WTC11 (cell line): ENCODE results near the gene OR56A5. TPM values are rescaled to one million over a fixed set of nuclear protein-coding genes. Genes with fewer than 3 reads are reported as not detected.

ENCODE experiments used
- ATAC-seq: fragments of 200-7000 bp; cut with Tn5 transposase; 2 replicates; pipeline ENCODE4 v1.10.0; 2021; ENCODE audit warnings: mild to moderate bottlenecking, moderate library complexity
- CTCF ChIA-PET: fragments of 300-600 bp; sonication (Branson Sonifier 250); formaldehyde crosslinking; loops from one replicate; lab custom pipeline; 2021; ENCODE audit warnings: antibody characterized with exemption; lab: Charles Lee
- POLR2A ChIA-PET: fragments of 350-600 bp; sonication (Branson Sonifier 250); formaldehyde crosslinking; loops from one replicate; lab custom pipeline; 2021; ENCODE audit warnings: antibody characterized with exemption; lab: Charles Lee
- DNase-seq: peaks from one replicate; pipeline ENCODE4 v3.0.0; 2021; ENCODE audit warnings: low spot score
- H3K27ac Mint-ChIP-seq: 2 replicates; pipeline ENCODE4 v1.8.0; 2021; ENCODE audit warnings: mixed read lengths
- H3K27me3 Mint-ChIP-seq: 2 replicates; pipeline ENCODE4 v1.8.0; 2021; ENCODE audit warnings: low read depth, mild to moderate bottlenecking, moderate library complexity, mixed read lengths
- H3K36me3 Mint-ChIP-seq: 2 replicates; pipeline ENCODE4 v1.8.0; 2021; ENCODE audit warnings: mixed read lengths
- H3K4me1 Mint-ChIP-seq: 2 replicates; pipeline ENCODE4 v1.8.0; 2022; ENCODE audit warnings: mixed read lengths
- H3K4me3 Mint-ChIP-seq: 2 replicates; pipeline ENCODE4 v1.8.0; 2021; ENCODE audit warnings: mild to moderate bottlenecking, moderate library complexity, mixed read lengths
- H3K9me3 Mint-ChIP-seq: 2 replicates; pipeline ENCODE4 v1.8.0; 2021; ENCODE audit warnings: mixed read lengths
- ELF4 ChIP-seq: sonication (generic); formaldehyde crosslinking; IDR thresholded peaks from 2 replicates; pipeline ENCODE4 v1.8.1; 2022; ENCODE audit warnings: low read depth, mild to moderate bottlenecking, moderate library complexity, missing genetic modification reagents
- EMX1 ChIP-seq: fragments of 250-450 bp; sonication (Bioruptor Pico); IDR thresholded peaks from 2 replicates; pipeline ENCODE4 v1.8.0; 2021; ENCODE audit warnings: mild to moderate bottlenecking
- ETV6 ChIP-seq: sonication (generic); formaldehyde crosslinking; IDR thresholded peaks from 2 replicates; pipeline ENCODE4 v1.8.1; 2022; ENCODE audit warnings: mild to moderate bottlenecking, missing genetic modification reagents
- OVOL2 ChIP-seq: fragments of 250-450 bp; sonication (Bioruptor Pico); IDR thresholded peaks from 2 replicates; pipeline ENCODE4 v1.9.0; 2021; ENCODE audit warnings: mild to moderate bottlenecking, borderline replicate concordance
- SMAD3 ChIP-seq: sonication (generic); formaldehyde crosslinking; IDR thresholded peaks from 2 replicates; pipeline ENCODE4 v1.8.0; 2022; ENCODE audit warnings: missing genetic modification reagents, mild to moderate bottlenecking, borderline replicate concordance
- SOX15 ChIP-seq: fragments of 250-450 bp; sonication (Bioruptor Pico); IDR thresholded peaks from 2 replicates; pipeline ENCODE4 v1.9.0; 2021; ENCODE audit warnings: mild to moderate bottlenecking
- STAT6 ChIP-seq: sonication (generic); formaldehyde crosslinking; conservative IDR thresholded peaks from 2 replicates; pipeline ENCODE4 v1.8.1; 2023; ENCODE audit warnings: mild to moderate bottlenecking, low read depth, missing genetic modification reagents, moderate library complexity
- TCF7 ChIP-seq: sonication (generic); formaldehyde crosslinking; IDR thresholded peaks from 2 replicates; pipeline ENCODE4 v1.8.0; 2022; ENCODE audit warnings: mild to moderate bottlenecking, low read depth, missing genetic modification reagents, moderate library complexity
- ZBTB43 ChIP-seq: sonication (generic); formaldehyde crosslinking; IDR thresholded peaks from 2 replicates; pipeline ENCODE4 v1.8.1; 2023; ENCODE audit warnings: mild to moderate bottlenecking, missing genetic modification reagents
- ZNF232 ChIP-seq: sonication (generic); formaldehyde crosslinking; IDR thresholded peaks from 2 replicates; pipeline ENCODE4 v1.8.0; 2022; ENCODE audit warnings: mild to moderate bottlenecking, missing genetic modification reagents
- ZNF281 ChIP-seq: sonication (generic); formaldehyde crosslinking; IDR thresholded peaks from 2 replicates; pipeline ENCODE4 v1.8.0; 2023; ENCODE audit warnings: mild to moderate bottlenecking, missing genetic modification reagents
- ZNF317 ChIP-seq: sonication (generic); formaldehyde crosslinking; IDR thresholded peaks from 2 replicates; pipeline ENCODE4 v1.8.1; 2023; ENCODE audit warnings: low read depth, mild to moderate bottlenecking, moderate library complexity, missing genetic modification reagents, borderline replicate concordance
- ZNF671 ChIP-seq: fragments of 250-450 bp; sonication (Bioruptor Pico); IDR thresholded peaks from 2 replicates; pipeline ENCODE4 v1.8.0; 2021; ENCODE audit warnings: mild to moderate bottlenecking
- total RNA-seq: library from RNA; stranded (reverse); gene quantifications from 3 replicates; pipeline ENCODE4 v1.2.3, GENCODE V29; 2021
- TF ChIP-seq, protein P1 (sequence below): sonication (generic); formaldehyde crosslinking; IDR thresholded peaks from 2 replicates; pipeline ENCODE4 v1.8.1; 2022; ENCODE audit warnings: missing genetic modification reagents, borderline replicate concordance
- TF ChIP-seq, protein P2 (sequence below): sonication (generic); formaldehyde crosslinking; IDR thresholded peaks from 2 replicates; pipeline ENCODE4 v1.8.1; 2022; ENCODE audit warnings: low read depth, mild to moderate bottlenecking, moderate library complexity, missing genetic modification reagents, borderline replicate concordance
- TF ChIP-seq, protein P3 (sequence below): fragments of 250-450 bp; sonication (Bioruptor Pico); IDR thresholded peaks from 2 replicates; pipeline ENCODE4 v2.1.2; 2022; ENCODE audit warnings: mild to moderate bottlenecking, moderate library complexity
- TF ChIP-seq, protein P4 (sequence below): sonication (generic); formaldehyde crosslinking; IDR thresholded peaks from 2 replicates; pipeline ENCODE4 v1.8.1; 2023; ENCODE audit warnings: mild to moderate bottlenecking, missing genetic modification reagents, moderate library complexity

Gene OR56A5
- total RNA-seq, 1 experiment from 2014 or later, result not detected

- TF ChIP-seq EMX1 (CRISPR knock-in tag) (no peak), ZNF281 (CRISPR knock-in tag) (no peak), OVOL2 (CRISPR knock-in tag) (no peak), TCF7 (CRISPR knock-in tag) (no peak), ZBTB43 (CRISPR knock-in tag) (no peak), SMAD3 (CRISPR knock-in tag) (no peak), ETV6 (CRISPR knock-in tag) (no peak), STAT6 (CRISPR knock-in tag) (no peak), SOX15 (CRISPR knock-in tag) (no peak)
- TF ChIP-seq, protein P1, sequence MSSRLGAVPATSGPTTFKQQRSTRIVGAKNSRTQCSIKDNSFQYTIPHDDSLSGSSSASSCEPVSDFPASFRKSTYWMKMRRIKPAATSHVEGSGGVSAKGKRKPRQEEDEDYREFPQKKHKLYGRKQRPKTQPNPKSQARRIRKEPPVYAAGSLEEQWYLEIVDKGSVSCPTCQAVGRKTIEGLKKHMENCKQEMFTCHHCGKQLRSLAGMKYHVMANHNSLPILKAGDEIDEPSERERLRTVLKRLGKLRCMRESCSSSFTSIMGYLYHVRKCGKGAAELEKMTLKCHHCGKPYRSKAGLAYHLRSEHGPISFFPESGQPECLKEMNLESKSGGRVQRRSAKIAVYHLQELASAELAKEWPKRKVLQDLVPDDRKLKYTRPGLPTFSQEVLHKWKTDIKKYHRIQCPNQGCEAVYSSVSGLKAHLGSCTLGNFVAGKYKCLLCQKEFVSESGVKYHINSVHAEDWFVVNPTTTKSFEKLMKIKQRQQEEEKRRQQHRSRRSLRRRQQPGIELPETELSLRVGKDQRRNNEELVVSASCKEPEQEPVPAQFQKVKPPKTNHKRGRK (CRISPR knock-in tag), result no peak
Observed at GRCh38 chr11:6012035-6012668, 43.9 kb upstream of the OR56A5 start (continued).

DNA sequence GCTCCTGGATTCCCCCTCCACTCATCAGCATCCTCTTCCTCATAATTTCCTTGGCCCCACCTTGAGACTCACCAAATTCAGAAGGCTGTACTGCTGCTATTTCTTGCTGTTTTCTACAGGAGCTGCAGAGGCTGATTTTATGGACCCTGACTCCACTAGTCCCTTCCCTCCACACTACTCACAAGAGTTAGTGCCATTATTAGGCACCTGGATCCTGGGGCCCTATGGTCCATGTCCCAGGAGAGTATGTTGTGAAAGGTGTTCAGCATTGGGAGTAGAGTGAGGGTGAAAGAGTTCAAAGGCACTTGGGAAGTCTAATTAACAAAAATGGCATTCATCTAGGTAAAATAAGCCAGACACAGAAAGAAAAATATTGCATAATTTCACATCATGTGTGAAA lies 38.6 kb upstream of the OR56A5 start, which contains the start of gene OR56A4:
Gene OR56A4 (minus strand): TSS at position 101 of the 400 bp plus-strand sequence. CDS start 3,954 bp downstream, outside the sequence.
- Mint-ChIP-seq H3K36me3 (no peaks in the 10 kb centered on the region), H3K27me3 (no peaks in the 10 kb centered on the region), H3K27ac (no peak within 1 kb of the TSS; the same call in 1 of the 2 replicates), H3K4me3 (no peak within 1 kb of the TSS), H3K9me3 (no peaks in the 10 kb centered on the region), H3K4me1 (no peaks in the 10 kb centered on the region)
- DNase-seq (no peak), ATAC-seq (no peak)
- ChIA-PET POLR2A (no interaction called here), CTCF (no interaction called here)
- TF ChIP-seq ZNF317 (CRISPR knock-in tag) (no peak), STAT6 (CRISPR knock-in tag) (no peak), ZNF281 (CRISPR knock-in tag) (no peak), ZNF232 (CRISPR knock-in tag) (no peak), ELF4 (CRISPR knock-in tag) (no peak), ZNF671 (CRISPR knock-in tag) (no peak)
- TF ChIP-seq, protein P2, sequence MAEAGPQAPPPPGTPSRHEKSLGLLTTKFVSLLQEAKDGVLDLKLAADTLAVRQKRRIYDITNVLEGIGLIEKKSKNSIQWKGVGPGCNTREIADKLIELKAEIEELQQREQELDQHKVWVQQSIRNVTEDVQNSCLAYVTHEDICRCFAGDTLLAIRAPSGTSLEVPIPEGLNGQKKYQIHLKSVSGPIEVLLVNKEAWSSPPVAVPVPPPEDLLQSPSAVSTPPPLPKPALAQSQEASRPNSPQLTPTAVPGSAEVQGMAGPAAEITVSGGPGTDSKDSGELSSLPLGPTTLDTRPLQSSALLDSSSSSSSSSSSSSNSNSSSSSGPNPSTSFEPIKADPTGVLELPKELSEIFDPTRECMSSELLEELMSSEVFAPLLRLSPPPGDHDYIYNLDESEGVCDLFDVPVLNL (CRISPR knock-in tag), result no peak
- TF ChIP-seq, protein P3, sequence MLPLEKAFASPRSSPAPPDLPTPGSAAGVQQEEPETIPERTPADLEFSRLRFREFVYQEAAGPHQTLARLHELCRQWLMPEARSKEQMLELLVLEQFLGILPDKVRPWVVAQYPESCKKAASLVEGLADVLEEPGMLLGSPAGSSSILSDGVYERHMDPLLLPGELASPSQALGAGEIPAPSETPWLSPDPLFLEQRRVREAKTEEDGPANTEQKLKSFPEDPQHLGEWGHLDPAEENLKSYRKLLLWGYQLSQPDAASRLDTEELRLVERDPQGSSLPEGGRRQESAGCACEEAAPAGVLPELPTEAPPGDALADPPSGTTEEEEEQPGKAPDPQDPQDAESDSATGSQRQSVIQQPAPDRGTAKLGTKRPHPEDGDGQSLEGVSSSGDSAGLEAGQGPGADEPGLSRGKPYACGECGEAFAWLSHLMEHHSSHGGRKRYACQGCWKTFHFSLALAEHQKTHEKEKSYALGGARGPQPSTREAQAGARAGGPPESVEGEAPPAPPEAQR (CRISPR knock-in tag), result no peak
- TF ChIP-seq, protein P4, sequence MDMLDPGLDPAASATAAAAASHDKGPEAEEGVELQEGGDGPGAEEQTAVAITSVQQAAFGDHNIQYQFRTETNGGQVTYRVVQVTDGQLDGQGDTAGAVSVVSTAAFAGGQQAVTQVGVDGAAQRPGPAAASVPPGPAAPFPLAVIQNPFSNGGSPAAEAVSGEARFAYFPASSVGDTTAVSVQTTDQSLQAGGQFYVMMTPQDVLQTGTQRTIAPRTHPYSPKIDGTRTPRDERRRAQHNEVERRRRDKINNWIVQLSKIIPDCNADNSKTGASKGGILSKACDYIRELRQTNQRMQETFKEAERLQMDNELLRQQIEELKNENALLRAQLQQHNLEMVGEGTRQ (CRISPR knock-in tag), result no peak
